GM12875 (cell line): ENCODE measurements around the gene SART3.

Experiments
- H3K4me3 ChIP-seq: one replicate; pipeline ENCODE4 v1.5.1; 2011; ENCODE audit warnings: low read depth, low read length, control low read depth
- CTCF ChIP-seq: IDR thresholded peaks from 2 replicates; pipeline ENCODE4 v1.5.1; 2011; ENCODE audit warnings: low read depth, mild to moderate bottlenecking, control low read depth, inconsistent platforms, low read length, moderate library complexity, borderline replicate concordance; ENCODE audit not compliant: insufficient read depth

Gene SART3

DNA sequence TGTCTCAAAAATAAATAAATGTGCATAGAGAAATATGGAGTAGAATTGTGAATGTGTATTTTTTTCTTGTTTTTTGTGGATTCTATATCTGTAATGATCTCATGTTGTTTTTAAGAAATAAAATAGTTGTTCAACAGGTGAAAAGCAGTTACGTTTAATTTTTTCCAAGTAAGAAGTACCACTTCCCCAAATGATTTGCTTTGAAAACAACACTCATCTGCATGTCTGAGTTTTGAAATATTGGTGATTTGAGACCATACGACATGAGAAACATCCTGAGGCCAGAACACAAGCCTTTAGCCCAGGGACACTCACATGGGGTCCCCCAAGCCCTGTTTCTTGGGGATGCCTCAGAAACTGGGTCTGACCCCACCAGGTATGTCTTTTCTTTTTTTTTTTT lies 50.1 kb downstream of the SART3 start:
- TF ChIP-seq CTCF, result no peak
- H3K4me3 ChIP-seq, result no peak overlapping the region

DNA sequence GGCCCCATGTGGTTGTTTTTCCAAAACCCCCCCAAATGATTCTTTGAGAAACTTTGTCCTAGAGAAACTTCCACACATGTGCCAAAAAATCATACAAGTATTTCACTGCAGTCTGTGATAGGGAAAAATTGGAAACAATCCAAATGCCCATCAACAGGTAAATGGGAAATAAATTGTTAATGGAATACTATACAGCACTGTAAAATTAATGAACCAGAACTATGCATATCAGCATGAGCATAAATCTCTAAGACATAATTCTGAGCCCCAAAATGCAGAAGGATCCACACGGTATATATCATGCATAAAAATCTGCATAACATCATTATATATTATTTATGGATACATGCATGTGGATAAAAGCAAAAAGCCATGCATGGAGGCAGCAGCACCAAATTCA lies 51.2 kb downstream of the SART3 start:
- TF ChIP-seq CTCF, result no peak

DNA sequence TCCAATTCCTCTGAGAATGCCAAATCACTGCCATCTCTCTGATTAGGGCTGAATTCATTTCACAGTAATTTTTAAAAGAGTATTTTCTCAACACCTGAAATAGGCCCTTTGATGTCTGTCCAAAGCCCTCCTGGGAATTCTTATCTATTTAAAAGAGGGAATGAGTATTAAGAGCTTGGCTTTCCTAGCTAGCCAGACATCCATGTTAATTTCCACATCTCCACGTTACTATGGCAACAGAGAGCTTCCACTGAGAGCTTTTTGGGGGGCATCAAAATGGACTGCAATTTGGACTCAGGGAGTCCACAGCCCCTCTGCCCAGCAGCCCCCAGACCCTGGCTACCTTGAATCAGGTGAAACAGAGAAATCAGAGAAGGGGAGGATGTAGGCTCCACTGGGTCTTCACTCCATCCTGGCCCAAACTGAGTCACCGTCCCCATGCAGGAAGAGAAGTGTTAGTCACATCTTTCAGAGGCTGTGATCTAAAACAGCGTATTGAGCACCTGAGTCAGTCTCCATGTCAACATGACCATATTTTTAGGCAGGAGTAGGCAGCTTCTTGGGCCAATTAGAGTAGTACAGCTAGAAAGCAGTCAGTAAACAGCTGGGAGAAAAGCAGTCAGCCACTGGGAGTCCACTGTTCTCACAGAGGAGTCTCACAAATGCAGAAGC lies 52.9 kb downstream of the SART3 start:
- TF ChIP-seq CTCF, result no peak
- no peak overlapping the region for H3K4me3 ChIP-seq

More for the DNA sequence above, 51.2 kb downstream of the SART3 start:
- no peak overlapping the region for H3K4me3 ChIP-seq

GRCh38 chr12:108505129-108505528 lies 55.8 kb downstream of the SART3 start:
- no peak overlapping the region for H3K4me3 ChIP-seq
- no peak for TF ChIP-seq CTCF

DNA sequence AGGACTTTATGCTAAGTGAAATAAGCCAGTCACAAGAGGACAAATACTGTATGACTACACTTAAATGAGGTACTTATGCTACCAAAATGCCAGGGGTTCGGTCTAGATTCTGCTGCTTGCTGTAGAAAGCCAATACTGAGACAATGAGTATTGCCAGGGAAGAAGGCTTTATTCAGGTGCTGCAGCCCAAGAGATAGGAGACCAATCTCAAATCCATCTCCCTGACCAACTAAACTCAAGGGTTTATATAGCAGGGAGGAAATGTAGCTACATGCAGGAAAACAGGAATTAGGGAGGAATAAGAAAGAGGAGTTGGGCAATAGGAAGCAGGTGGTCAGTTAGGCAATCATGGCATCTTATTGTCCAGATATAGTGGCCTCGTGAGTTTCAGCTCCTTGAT lies 58.1 kb downstream of the SART3 start:
- TF ChIP-seq CTCF, result no peak
- no peak overlapping the region for H3K4me3 ChIP-seq

GRCh38 chr12:108498136-108498535 lies 62.8 kb downstream of the SART3 start:
- no peak overlapping the region for H3K4me3 ChIP-seq
- TF ChIP-seq CTCF, result no peak

DNA sequence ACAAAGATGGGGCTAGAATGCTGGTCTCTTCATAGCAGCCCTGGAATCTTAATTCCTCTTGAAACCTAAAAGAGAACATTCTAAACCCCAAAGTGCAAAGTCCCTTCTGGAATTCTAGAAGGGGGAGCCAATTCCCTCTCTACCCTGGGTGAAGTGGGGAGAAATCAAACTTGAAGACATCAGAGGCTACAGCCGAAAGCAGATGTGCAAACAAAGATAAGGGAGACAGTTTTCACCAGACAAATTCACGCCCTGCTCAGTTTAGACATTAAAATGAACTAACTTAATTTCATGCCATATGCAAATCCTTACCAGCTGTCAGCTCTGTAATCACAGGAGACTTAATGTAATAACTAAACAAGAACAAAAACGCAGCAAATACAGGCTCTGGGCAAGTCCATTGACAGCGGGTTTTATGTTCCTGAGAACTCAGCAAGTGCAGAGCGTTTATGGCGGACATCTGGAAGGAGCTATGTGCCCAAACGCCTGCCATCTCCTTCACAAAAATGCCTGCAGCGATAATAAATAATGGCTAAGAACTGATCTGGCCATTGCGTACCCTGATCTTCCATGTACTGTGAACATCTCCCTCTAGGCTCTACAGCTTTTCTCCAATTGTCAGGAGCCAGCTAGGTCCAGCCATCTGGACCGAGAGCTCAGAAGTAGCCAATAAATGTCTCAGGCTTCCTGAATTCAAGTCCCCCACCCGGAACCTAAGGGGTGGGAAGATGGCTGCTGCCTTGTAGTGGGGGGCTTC lies 65.0 kb downstream of the SART3 start:
- no peak overlapping the region for H3K4me3 ChIP-seq
- no peak for TF ChIP-seq CTCF
